MV-4-11 (cell line): Measurements from ENCODE around the gene ANAPC1.
"Not testable (repeated sequence)": the region's sequence is repeated elsewhere in the genome, so short reads cannot be mapped to it uniquely, and the experiment has no call there.

Experiments
- DNase-seq: peaks from one replicate; lab custom pipeline; 2025; lab: John Stamatoyannopoulos, UW

ANAPC1 gene

GRCh38 chr2:111883661-111884591, at the start of gene ANAPC1:
Gene ANAPC1 (minus strand): TSS chr2:111884193. CDS start chr2:111880825, 3,368 bp downstream.
- DNase-seq, result peak; percentile 91

GRCh38 chr2:111932841-111933291, 48.9 kb upstream of the ANAPC1 start:
- DNase-seq, result no peak

- DNase-seq, result peak; percentile 31
Observed at GRCh38 chr2:111930875-111931274, 46.9 kb upstream of the ANAPC1 start.

GRCh38 chr2:111930409-111930808, 46.4 kb upstream of the ANAPC1 start:
- DNase-seq, result no peak

GRCh38 chr2:111927723-111928122, 43.7 kb upstream of the ANAPC1 start:
- no peak for DNase-seq

GRCh38 chr2:111924617-111925107, 40.7 kb upstream of the ANAPC1 start:
- no peak for DNase-seq

DNA sequence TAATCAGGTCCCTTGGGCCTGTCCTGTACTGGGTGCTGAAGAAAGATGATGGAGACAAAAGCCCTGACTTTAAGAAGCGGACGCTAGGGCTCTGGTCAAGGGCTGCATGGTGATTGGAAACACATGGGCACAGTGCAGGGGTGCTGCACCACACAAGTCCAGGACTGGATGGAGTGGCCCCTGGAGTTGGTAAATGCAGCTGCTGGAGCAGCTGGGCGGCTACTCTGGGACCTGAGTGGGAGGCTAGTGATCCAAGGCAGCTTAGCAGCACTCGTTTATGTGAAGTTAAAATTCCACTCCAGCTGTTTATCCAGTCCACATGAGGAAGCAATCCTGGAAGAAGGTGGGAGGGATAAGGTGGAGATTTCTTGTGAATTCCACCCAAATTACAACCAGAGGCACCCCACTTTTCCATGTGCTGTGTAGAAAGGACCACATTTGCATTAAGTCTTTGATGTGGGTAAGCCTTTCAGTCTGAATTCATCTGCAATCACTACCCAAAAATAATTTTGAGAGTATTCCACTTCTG, 39.3 kb upstream of the ANAPC1 start:
- DNase-seq, result no peak

DNA sequence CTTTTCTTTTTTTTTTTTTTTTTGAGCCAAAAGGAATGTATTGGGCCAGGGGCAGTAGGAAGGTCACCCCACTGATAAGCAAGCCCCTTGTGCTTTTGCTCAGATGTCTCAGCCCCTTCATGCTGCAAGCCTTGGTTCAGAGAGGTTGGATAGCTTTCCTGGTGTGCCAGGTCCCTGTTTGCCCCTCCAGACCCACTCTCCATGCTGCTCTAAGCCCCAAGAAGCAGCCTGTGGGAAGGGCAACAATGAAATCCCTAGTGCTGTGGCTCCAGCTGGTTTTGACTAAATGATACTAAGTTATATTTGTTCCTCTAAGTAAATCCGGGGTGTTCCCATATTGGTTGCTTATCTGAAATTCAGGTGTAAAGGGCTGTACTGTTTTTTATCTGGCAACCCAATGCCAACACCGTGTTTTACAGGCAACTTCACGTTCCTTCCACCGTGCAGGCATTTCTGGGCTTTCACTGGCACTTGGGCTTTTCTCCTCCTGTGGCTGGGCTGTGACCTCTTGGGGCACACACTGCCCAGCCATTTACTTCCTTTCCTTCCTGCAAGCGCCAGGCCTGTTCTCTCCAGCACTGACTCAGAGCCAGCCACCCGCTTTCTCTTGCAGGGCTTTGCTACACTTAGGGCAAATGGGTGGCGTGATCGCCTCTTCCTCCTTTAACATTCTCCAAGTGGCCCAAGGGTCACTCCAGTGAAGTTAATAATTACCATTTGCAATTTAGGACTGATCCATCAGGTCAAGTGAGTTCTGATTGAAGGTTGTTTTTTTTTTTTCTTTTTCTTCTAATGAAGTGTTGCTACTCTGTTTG, 36.0 kb upstream of the ANAPC1 start:
- DNase-seq, result peak; percentile 75

DNA sequence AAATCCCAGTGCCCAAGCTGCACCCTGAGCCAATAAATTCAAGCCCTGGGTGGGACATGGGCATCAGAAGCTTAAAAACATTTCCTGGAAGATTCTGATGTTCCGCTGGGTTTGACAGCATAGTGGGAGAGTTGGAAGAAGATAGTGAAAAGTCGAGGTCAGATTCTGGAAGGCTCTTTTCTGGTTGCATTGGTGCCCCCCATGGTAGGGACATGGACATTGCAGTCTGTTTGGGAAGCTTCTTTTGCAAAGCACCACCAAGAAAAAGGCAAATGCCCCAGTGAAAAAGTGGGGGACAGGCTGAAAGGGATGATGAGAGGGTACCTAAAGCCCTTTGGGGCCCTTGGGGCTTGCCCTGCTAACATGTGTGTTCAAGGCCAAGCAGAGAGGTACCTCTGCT, 35.4 kb upstream of the ANAPC1 start:
- DNase-seq, result no peak

DNA sequence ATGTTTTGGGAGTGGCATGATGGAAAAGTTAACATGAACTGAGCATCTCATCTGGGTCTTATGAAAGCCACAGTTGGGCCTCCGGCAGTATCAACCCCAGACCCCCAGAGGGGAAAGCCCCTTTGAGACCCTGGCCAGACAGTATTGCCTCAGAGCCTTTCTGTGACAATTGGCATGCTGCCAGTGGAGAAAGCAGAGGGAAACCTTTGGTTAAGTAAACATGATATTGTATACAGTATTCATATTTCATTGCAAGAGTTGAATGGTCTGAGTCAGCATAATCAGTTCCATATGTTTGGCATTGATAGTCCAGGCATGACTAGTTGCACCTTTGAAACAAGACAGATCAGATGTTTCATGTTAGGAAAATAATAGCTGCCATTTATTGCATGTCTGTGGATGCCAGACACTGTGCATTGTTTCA, 34.4 kb upstream of the ANAPC1 start:
- DNase-seq, result no peak

- DNase-seq, result peak; percentile 21
Observed at GRCh38 chr2:111917106-111917505, 33.1 kb upstream of the ANAPC1 start.

GRCh38 chr2:111912547-111912946, 28.6 kb upstream of the ANAPC1 start:
- peak; percentile 37 for DNase-seq

DNA sequence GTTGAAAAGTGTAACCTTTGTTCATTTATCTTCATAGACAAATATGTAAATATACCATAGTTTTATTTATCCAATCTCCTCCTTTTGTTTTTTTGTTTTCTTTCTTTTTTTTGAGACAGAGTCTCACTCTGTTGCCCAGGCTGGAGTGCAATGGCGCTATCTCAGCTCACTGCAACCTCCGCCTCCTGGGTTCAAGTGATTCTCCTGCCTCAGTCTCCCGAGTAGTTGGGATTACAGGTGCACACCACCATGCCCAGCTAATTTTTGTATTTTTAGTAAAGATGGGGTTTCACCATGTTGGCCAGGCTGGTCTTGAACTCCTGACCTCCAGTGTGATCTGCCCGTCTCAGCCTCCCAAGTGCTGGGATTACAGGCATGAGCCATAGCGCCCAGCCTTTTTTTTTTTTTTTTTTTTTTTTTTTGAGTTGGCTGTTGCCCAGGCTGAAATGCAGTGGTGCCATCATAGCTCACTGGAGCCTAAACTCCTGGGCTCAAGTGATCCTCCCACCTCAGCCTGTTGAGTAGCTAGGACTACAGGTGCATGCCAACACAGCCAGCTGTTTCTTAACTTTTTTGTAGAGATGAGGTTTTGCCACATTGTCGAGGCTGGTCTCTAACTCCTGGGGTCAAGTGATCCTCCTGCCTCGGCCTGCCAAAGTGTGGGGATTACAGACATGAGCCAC, 27.4 kb upstream of the ANAPC1 start:
- not testable (repeated sequence) for DNase-seq

- no peak for DNase-seq
Observed at GRCh38 chr2:111910609-111911277, 26.8 kb upstream of the ANAPC1 start.

DNA sequence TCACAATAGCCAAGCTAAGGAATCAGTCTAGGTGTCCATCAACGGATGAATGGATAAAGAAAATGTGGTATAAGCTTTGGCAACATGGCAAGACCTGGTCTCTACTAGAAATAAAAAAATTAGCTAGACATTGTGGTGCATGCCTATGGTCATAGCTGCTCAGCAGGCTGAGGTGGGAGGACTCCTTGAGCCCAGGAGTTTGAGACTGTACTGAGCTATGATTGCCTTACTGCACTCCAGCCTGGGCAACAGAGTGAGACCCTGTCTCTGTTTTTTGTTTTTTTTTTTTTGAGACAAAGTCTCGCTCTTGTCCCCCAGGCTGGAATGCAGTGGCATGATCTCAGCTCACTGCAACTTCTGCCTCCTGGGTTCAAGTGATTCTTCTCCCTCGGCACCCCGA, 26.0 kb upstream of the ANAPC1 start:
- DNase-seq, result not testable (repeated sequence)

- DNase-seq, result no peak
Observed at GRCh38 chr2:111909079-111909478, 25.1 kb upstream of the ANAPC1 start.

DNA sequence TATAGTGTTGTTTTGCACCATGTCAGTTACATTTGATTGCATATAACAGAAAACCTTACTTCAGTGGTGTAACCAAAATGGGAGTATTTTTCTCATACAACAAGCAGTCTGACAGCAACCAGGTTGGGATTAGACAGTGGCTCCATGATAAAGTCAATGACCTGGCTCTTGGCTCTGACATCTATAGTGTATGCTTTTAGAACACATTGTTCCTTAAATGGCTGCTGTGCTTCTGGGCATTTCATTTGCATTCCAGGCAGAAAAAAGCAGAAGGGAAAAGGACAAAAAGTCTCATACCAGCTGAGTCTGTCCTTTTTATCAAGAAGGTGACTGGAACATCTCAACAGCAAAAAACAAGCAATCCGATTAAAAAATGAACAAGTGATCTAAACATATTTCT, 24.6 kb upstream of the ANAPC1 start:
- no peak for DNase-seq

- DNase-seq, result peak; percentile 83
Observed at GRCh38 chr2:111905990-111906735, 22.2 kb upstream of the ANAPC1 start.

- DNase-seq, result not testable (repeated sequence)
Observed at GRCh38 chr2:111905475-111905869, 21.5 kb upstream of the ANAPC1 start.

DNA sequence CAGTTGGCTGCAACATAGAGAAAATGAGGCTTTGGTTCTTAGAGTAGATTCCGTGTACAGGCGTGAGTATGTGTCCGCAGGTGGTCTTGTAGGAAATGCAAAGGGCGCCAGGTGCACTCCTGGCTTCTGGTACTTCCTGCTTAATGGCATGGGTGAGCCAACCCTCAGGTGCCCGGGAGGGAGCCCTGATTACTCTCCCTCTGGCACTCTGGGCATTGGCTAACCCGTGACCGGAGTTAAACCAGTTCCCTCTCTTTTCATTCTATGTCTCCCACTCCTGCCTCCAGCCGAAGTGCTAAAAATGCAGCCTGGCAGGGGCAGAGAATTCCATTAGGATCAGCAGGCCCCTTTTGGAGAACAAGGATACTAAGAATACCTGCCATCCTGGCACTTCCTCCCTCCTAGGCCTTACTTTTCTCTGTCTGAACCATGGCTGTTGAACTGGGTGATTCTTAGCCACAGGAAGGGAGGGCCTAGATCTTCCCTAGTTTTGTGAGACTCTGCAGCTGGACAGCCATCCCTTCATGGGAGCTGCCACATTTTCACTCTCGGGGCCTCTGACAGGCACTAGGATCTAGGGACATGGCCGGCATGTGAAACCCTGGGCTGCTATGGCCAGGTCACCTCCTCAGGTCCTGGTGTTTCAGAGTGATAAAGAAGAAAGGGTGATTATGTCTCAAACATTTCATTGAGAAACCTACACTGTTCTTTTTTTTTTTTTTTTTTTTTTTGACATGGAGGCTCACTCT, 20.9 kb upstream of the ANAPC1 start:
- DNase-seq, result no peak
